ENCODE measurements around the gene SLC38A6.

The SLC38A6 gene

DNA sequence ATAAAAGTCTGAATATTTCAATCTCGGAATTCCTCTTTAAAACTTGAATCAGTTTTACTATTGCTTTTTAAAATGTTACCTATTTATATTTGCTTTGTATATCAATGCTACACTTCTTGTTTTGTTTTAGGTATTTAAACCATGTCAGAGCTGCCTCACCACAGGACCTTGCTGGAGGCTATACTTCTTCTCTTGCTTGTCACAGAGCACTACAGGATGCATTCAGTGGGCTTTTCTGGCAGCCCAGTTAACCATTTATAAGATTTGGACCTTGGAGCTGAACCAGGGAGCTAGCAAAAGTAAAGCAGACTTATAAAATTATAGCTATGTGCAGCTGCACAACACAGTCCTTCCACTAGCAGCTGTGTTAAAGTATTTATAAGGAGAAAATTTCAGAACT is 12.9 kb upstream of the SLC38A6 start:
- no peaks in the 10 kb centered on the region for H3K27me3 Mint-ChIP-seq
- peaks cover 5% of the 10 kb centered on the region for H3K36me3 Mint-ChIP-seq (ENCODE audit: low read depth)
- no peak overlapping the region for H3K27ac Mint-ChIP-seq
- H3K9me3 Mint-ChIP-seq, result no peaks in the 10 kb centered on the region
- no peak for ATAC-seq
- no peak for DNase-seq
- H3K4me3 Mint-ChIP-seq, result no peak overlapping the region
- peaks cover 11% of the 10 kb centered on the region for H3K4me1 Mint-ChIP-seq

- no peaks in the 10 kb centered on the region for H3K27me3 Mint-ChIP-seq
- H3K36me3 Mint-ChIP-seq (ENCODE audit: low read depth), result peaks cover 10% of the 10 kb centered on the region
- no peaks in the 10 kb centered on the region for H3K9me3 Mint-ChIP-seq
- DNase-seq (no peak), ATAC-seq (no peak)
- no peak overlapping the region for H3K27ac Mint-ChIP-seq
- no peak overlapping the region for H3K4me3 Mint-ChIP-seq
- peaks cover 11% of the 10 kb centered on the region for H3K4me1 Mint-ChIP-seq
These were observed 12.4 kb upstream of the SLC38A6 start for GRCh38 chr14:60968671-60969070.

DNA sequence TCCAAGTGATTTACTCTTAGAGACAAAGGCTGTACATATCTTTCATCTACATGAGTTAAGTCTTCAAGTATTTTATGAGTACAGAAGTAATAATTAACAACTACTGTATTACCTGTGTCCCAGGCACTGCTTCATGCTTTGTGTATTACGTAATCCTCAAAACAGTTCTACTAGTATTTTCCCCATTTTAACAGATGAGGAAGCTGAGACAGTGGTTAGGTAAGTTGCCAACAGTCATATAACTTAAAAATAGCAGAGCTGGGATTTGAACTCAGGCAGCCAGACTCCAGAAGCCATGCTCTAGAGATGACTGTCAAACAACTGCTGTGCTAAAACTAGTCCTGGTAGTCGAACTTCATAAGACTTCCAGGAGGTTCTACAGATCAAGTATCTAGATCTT is 10.9 kb upstream of the SLC38A6 start:
- Mint-ChIP-seq H3K9me3 (no peaks in the 10 kb centered on the region), H3K27me3 (no peaks in the 10 kb centered on the region), H3K36me3 (ENCODE audit: low read depth) (peaks cover 19% of the 10 kb centered on the region), H3K4me1 (peaks cover 7% of the 10 kb centered on the region), H3K27ac (no peak overlapping the region), H3K4me3 (no peak overlapping the region)
- DNase-seq (no peak), ATAC-seq (no peak)

DNA sequence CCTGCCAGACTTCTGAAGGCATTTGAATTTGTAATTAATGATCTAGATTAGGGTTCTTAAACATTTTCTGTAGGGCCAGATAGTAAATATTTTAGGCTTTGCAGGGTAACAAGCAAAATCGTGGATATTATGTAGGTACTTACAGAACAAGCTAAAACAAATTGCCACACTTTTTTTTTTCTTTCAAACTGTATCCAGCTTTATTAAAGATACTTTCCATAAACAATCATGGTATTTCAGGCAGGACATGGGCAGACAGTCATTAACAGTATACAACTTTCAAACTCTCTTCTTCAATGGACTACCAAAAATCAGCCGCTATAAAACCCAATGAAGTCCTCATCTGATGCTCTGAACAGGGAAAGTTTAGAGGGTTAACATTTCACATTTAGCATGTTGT is 9.8 kb upstream of the SLC38A6 start:
- peaks cover 24% of the 10 kb centered on the region for H3K36me3 Mint-ChIP-seq (ENCODE audit: low read depth)
- DNase-seq, result no peak
- no peak overlapping the region for H3K27ac Mint-ChIP-seq
- no peaks in the 10 kb centered on the region for H3K27me3 Mint-ChIP-seq
- H3K4me3 Mint-ChIP-seq, result no peak overlapping the region
- ATAC-seq, result no peak
- H3K4me1 Mint-ChIP-seq, result peaks cover 5% of the 10 kb centered on the region
- no peaks in the 10 kb centered on the region for H3K9me3 Mint-ChIP-seq

GRCh38 chr14:60972295-60972694 is 8.8 kb upstream of the SLC38A6 start:
- Mint-ChIP-seq H3K27ac (no peak overlapping the region), H3K4me1 (peaks cover 6% of the 10 kb centered on the region), H3K4me3 (no peak overlapping the region), H3K27me3 (no peaks in the 10 kb centered on the region), H3K36me3 (ENCODE audit: low read depth) (peaks cover 33% of the 10 kb centered on the region), H3K9me3 (no peaks in the 10 kb centered on the region)
- ATAC-seq (no peak), DNase-seq (no peak)

DNA sequence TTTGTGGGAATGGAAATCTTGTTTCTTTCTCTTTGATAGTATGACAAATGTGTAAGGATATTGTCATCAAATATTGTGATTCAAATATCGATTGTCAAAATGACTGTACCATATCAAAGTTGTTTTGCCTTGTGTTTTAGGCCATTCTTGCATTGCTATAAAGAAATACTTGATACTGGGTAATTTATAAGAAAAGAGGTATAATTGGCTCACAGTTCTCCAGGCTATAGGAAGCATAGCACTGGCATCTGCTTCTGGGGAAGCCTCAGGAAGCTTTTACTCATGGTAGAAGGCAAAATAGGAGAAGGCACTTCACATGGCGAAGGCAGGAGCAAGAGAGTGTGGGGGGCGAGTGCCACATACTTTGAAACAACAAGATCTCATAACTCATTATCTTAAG is 8.0 kb upstream of the SLC38A6 start:
- Mint-ChIP-seq H3K4me3 (no peak overlapping the region), H3K27ac (no peak overlapping the region), H3K9me3 (no peaks in the 10 kb centered on the region), H3K27me3 (no peaks in the 10 kb centered on the region), H3K36me3 (ENCODE audit: low read depth) (peaks cover 38% of the 10 kb centered on the region), H3K4me1 (peaks cover 11% of the 10 kb centered on the region)
- no peak for DNase-seq
- no peak for ATAC-seq

- Mint-ChIP-seq H3K9me3 (no peaks in the 10 kb centered on the region), H3K36me3 (ENCODE audit: low read depth) (peaks cover 43% of the 10 kb centered on the region), H3K4me1 (peaks cover 11% of the 10 kb centered on the region), H3K27ac (no peak overlapping the region), H3K27me3 (no peaks in the 10 kb centered on the region), H3K4me3 (no peak overlapping the region)
- DNase-seq (no peak), ATAC-seq (no peak)
These were observed 6.9 kb upstream of the SLC38A6 start for GRCh38 chr14:60974090-60974651.

DNA sequence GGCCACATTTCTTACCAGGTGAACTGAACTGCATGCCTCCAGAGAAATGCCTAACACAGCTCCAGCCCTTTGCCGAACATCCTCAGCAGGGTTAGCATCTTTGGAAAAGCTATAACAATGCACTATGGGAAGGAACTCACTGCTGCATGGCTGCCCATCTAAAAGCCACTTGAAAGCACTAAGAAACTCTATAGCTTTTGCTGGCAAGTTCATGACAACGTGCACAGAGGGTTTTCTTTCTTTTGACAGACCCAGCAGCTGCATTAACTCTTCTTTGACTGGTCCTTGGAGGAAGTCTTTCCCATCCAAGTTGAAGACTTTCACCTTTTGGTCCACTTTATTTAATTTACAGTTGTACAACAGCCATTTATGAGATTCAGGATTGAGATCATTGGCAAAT is 5.5 kb upstream of the SLC38A6 start:
- ATAC-seq (no peak), DNase-seq (no peak)
- peaks cover 49% of the 10 kb centered on the region for H3K36me3 Mint-ChIP-seq (ENCODE audit: low read depth)
- H3K27ac Mint-ChIP-seq, result no peak overlapping the region
- H3K4me1 Mint-ChIP-seq, result peaks cover 11% of the 10 kb centered on the region
- H3K4me3 Mint-ChIP-seq, result no peak overlapping the region
- no peaks in the 10 kb centered on the region for H3K9me3 Mint-ChIP-seq
- H3K27me3 Mint-ChIP-seq, result no peaks in the 10 kb centered on the region

GRCh38 chr14:60977847-60978246 is 3.2 kb upstream of the SLC38A6 start:
- H3K9me3 Mint-ChIP-seq, result no peaks in the 10 kb centered on the region
- ATAC-seq, result no peak
- H3K27ac Mint-ChIP-seq, result no peak overlapping the region
- H3K36me3 Mint-ChIP-seq (ENCODE audit: low read depth), result peaks cover 46% of the 10 kb centered on the region
- H3K27me3 Mint-ChIP-seq, result no peaks in the 10 kb centered on the region
- no peak overlapping the region for H3K4me3 Mint-ChIP-seq
- H3K4me1 Mint-ChIP-seq, result peaks cover 11% of the 10 kb centered on the region
- no peak for DNase-seq

- Mint-ChIP-seq H3K27me3 (no peaks in the 10 kb centered on the region), H3K36me3 (ENCODE audit: low read depth) (peaks cover 23% of the 10 kb centered on the region), H3K4me3 (no peak overlapping the region), H3K4me1 (peaks cover 5% of the 10 kb centered on the region), H3K9me3 (no peaks in the 10 kb centered on the region), H3K27ac (no peak overlapping the region)
- DNase-seq (no peak), ATAC-seq (no peak)
These were observed 799 bp downstream of the SLC38A6 start for GRCh38 chr14:60981633-60982455.

GRCh38 chr14:60984196-60984595 is 3.2 kb downstream of the SLC38A6 start:
- Mint-ChIP-seq H3K4me1 (no peaks in the 10 kb centered on the region), H3K27me3 (no peaks in the 10 kb centered on the region), H3K27ac (no peak overlapping the region), H3K36me3 (ENCODE audit: low read depth) (peaks cover 9% of the 10 kb centered on the region), H3K4me3 (no peak overlapping the region), H3K9me3 (no peaks in the 10 kb centered on the region)
- no peak for ATAC-seq
- no peak for DNase-seq

- H3K27ac Mint-ChIP-seq, result no peak overlapping the region
- ATAC-seq, result no peak
These were observed 5.5 kb downstream of the SLC38A6 start for GRCh38 chr14:60986500-60986899.

GRCh38 chr14:60989599-60989998 is 8.6 kb downstream of the SLC38A6 start:
- DNase-seq, result no peak

More at GRCh38 chr14:60986500-60986899, 5.5 kb downstream of the SLC38A6 start:
- Mint-ChIP-seq H3K27me3 (no peaks in the 10 kb centered on the region), H3K36me3 (ENCODE audit: low read depth) (peaks cover 8% of the 10 kb centered on the region), H3K4me3 (no peak overlapping the region), H3K4me1 (no peaks in the 10 kb centered on the region), H3K9me3 (no peaks in the 10 kb centered on the region)
- no peak for DNase-seq

DNA sequence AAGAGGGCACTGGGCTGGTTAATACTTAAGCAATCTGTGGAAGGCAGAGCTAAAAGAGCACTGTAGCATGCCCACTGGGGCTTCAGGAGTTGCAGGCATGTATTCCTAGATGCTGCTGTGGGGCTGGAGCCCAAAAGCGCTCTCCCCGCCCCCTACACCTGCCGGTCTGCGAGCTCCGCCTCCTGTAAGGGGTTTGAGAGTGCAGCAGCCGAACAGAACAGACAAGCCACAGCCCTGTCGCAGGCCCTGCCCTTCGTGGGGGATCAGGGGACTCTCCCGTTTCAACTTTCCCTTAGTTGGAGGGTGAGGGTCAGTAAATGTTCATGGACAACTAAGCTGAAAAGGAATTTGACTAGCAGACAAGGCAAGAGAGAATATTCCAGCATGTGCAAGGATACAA is 17.6 kb downstream of the SLC38A6 start:
- Mint-ChIP-seq H3K36me3 (ENCODE audit: low read depth) (peaks cover 12% of the 10 kb centered on the region), H3K4me1 (no peaks in the 10 kb centered on the region), H3K27me3 (no peaks in the 10 kb centered on the region), H3K9me3 (no peaks in the 10 kb centered on the region), H3K27ac (no peak overlapping the region), H3K4me3 (no peak overlapping the region)
- no peak for DNase-seq
- ATAC-seq, result no peak

More at GRCh38 chr14:60989599-60989998, 8.6 kb downstream of the SLC38A6 start:
- no peaks in the 10 kb centered on the region for H3K27me3 Mint-ChIP-seq
- H3K36me3 Mint-ChIP-seq (ENCODE audit: low read depth), result peaks cover 16% of the 10 kb centered on the region
- no peaks in the 10 kb centered on the region for H3K4me1 Mint-ChIP-seq
- no peak for ATAC-seq
- H3K9me3 Mint-ChIP-seq, result no peaks in the 10 kb centered on the region
- H3K4me3 Mint-ChIP-seq, result no peak overlapping the region
- H3K27ac Mint-ChIP-seq, result no peak overlapping the region

GRCh38 chr14:60999536-60999935 is 18.5 kb downstream of the SLC38A6 start:
- no peaks in the 10 kb centered on the region for H3K27me3 Mint-ChIP-seq
- no peak overlapping the region for H3K27ac Mint-ChIP-seq
- peaks cover 3% of the 10 kb centered on the region for H3K9me3 Mint-ChIP-seq
- DNase-seq, result no peak
- peaks cover 16% of the 10 kb centered on the region for H3K36me3 Mint-ChIP-seq (ENCODE audit: low read depth)
- no peaks in the 10 kb centered on the region for H3K4me1 Mint-ChIP-seq
- no peak overlapping the region for H3K4me3 Mint-ChIP-seq
- no peak for ATAC-seq

Measured in activated naive CD8-positive, alpha-beta T cell treated with anti-CD3 and anti-CD28 coated beads, Interleukin-2, amount 50 U/mL, for 24 hours (primary cell).